ENCODE results near the gene ATP11A.
A peak's percentile ranks its signal among the peaks of the same experiment; 100 is the strongest.
"Not testable (repeated sequence)": the region's sequence is repeated elsewhere in the genome, so short reads cannot be mapped to it uniquely, and the experiment has no call there.

The ATP11A gene

GRCh38 chr13:112706171-112706570 is 16.3 kb downstream of the ATP11A start:
- no peak for ATAC-seq
- H3K36me3 Mint-ChIP-seq (ENCODE audit: low read depth) = peaks cover 2% of the 10 kb centered on the region
- peaks cover 16% of the 10 kb centered on the region for H3K4me1 Mint-ChIP-seq
- H3K9me3 Mint-ChIP-seq = no peaks in the 10 kb centered on the region
- H3K27ac Mint-ChIP-seq = no peak overlapping the region
- no peaks in the 10 kb centered on the region for H3K27me3 Mint-ChIP-seq
- H3K4me3 Mint-ChIP-seq = no peak overlapping the region
- no peak for DNase-seq

GRCh38 chr13:112708560-112709240 is 18.9 kb downstream of the ATP11A start:
- H3K27me3 Mint-ChIP-seq = no peaks in the 10 kb centered on the region
- H3K27ac Mint-ChIP-seq = no peak overlapping the region
- peaks cover 21% of the 10 kb centered on the region for H3K4me1 Mint-ChIP-seq
- no peak overlapping the region for H3K4me3 Mint-ChIP-seq
- no peaks in the 10 kb centered on the region for H3K9me3 Mint-ChIP-seq
- peaks cover 2% of the 10 kb centered on the region for H3K36me3 Mint-ChIP-seq (ENCODE audit: low read depth)
- no peak for DNase-seq
- no peak for ATAC-seq

- not testable (repeated sequence) for H3K36me3 Mint-ChIP-seq (ENCODE audit: low read depth)
Measured at GRCh38 chr13:112709316-112709715, 19.5 kb downstream of the ATP11A start.

GRCh38 chr13:112709825-112710783 is 20.3 kb downstream of the ATP11A start:
- H3K9me3 Mint-ChIP-seq = no peaks in the 10 kb centered on the region
- H3K4me3 Mint-ChIP-seq = no peak overlapping the region
- H3K27me3 Mint-ChIP-seq = no peaks in the 10 kb centered on the region
- H3K27ac Mint-ChIP-seq = no peak overlapping the region
- DNase-seq = no peak
- H3K4me1 Mint-ChIP-seq = peaks cover 11% of the 10 kb centered on the region
- peaks cover 2% of the 10 kb centered on the region for H3K36me3 Mint-ChIP-seq (ENCODE audit: low read depth)
- no peak for ATAC-seq

More at GRCh38 chr13:112709316-112709715, 19.5 kb downstream of the ATP11A start:
- not testable (repeated sequence) for H3K4me3 Mint-ChIP-seq, H3K27ac Mint-ChIP-seq, H3K27me3 Mint-ChIP-seq, ATAC-seq, DNase-seq, H3K9me3 Mint-ChIP-seq
- H3K4me1 Mint-ChIP-seq = peaks cover 15% of the 10 kb centered on the region

- H3K4me1 Mint-ChIP-seq = peaks cover 11% of the 10 kb centered on the region
- DNase-seq = no peak
- H3K4me3 Mint-ChIP-seq = no peak overlapping the region
- no peaks in the 10 kb centered on the region for H3K9me3 Mint-ChIP-seq
- peaks cover 2% of the 10 kb centered on the region for H3K36me3 Mint-ChIP-seq (ENCODE audit: low read depth)
- H3K27me3 Mint-ChIP-seq = no peaks in the 10 kb centered on the region
- no peak for ATAC-seq
- H3K27ac Mint-ChIP-seq = no peak overlapping the region
Measured at GRCh38 chr13:112710855-112711527, 21.2 kb downstream of the ATP11A start.

- ATAC-seq (peak; percentile 64), DNase-seq (no peak)
- Mint-ChIP-seq H3K4me1 (peaks cover 11% of the 10 kb centered on the region), H3K36me3 (ENCODE audit: low read depth) (peaks cover 2% of the 10 kb centered on the region), H3K9me3 (no peaks in the 10 kb centered on the region), H3K27ac (no peak overlapping the region), H3K4me3 (no peak overlapping the region), H3K27me3 (no peaks in the 10 kb centered on the region)
Measured at GRCh38 chr13:112711528-112712265, 21.9 kb downstream of the ATP11A start.

- H3K9me3 Mint-ChIP-seq = no peaks in the 10 kb centered on the region
- peaks cover 11% of the 10 kb centered on the region for H3K4me1 Mint-ChIP-seq
- no peaks in the 10 kb centered on the region for H3K27me3 Mint-ChIP-seq
- DNase-seq (no peak), ATAC-seq (no peak)
- no peak overlapping the region for H3K4me3 Mint-ChIP-seq
- no peak overlapping the region for H3K27ac Mint-ChIP-seq
- H3K36me3 Mint-ChIP-seq (ENCODE audit: low read depth) = no peaks in the 10 kb centered on the region
Measured at GRCh38 chr13:112712451-112713207, 22.8 kb downstream of the ATP11A start.

- Mint-ChIP-seq H3K9me3 (no peaks in the 10 kb centered on the region), H3K27me3 (no peaks in the 10 kb centered on the region), H3K4me3 (no peak overlapping the region), H3K27ac (no peak overlapping the region), H3K4me1 (peaks cover 11% of the 10 kb centered on the region), H3K36me3 (ENCODE audit: low read depth) (no peaks in the 10 kb centered on the region)
- DNase-seq (no peak), ATAC-seq (no peak)
Measured at GRCh38 chr13:112713517-112714253, 23.8 kb downstream of the ATP11A start.

- peaks cover 11% of the 10 kb centered on the region for H3K4me1 Mint-ChIP-seq
- H3K4me3 Mint-ChIP-seq = no peak overlapping the region
- H3K27ac Mint-ChIP-seq = no peak overlapping the region
Measured at GRCh38 chr13:112714376-112715174, 24.7 kb downstream of the ATP11A start.

GRCh38 chr13:112715210-112715609 is 25.4 kb downstream of the ATP11A start:
- Mint-ChIP-seq H3K36me3 (ENCODE audit: low read depth) (no peaks in the 10 kb centered on the region), H3K4me3 (no peak overlapping the region), H3K27ac (no peak overlapping the region), H3K27me3 (no peaks in the 10 kb centered on the region), H3K9me3 (no peaks in the 10 kb centered on the region), H3K4me1 (peaks cover 11% of the 10 kb centered on the region)
- no peak for DNase-seq
- ATAC-seq = no peak

More at GRCh38 chr13:112714376-112715174, 24.7 kb downstream of the ATP11A start:
- ATAC-seq (no peak), DNase-seq (no peak)
- Mint-ChIP-seq H3K27me3 (no peaks in the 10 kb centered on the region), H3K9me3 (no peaks in the 10 kb centered on the region), H3K36me3 (ENCODE audit: low read depth) (no peaks in the 10 kb centered on the region)

GRCh38 chr13:112715715-112716460 is 26.1 kb downstream of the ATP11A start:
- Mint-ChIP-seq H3K27ac (no peak overlapping the region), H3K9me3 (no peaks in the 10 kb centered on the region), H3K27me3 (no peaks in the 10 kb centered on the region), H3K4me1 (peaks cover 11% of the 10 kb centered on the region), H3K4me3 (no peak overlapping the region), H3K36me3 (ENCODE audit: low read depth) (no peaks in the 10 kb centered on the region)
- ATAC-seq (no peak), DNase-seq (no peak)

- Mint-ChIP-seq H3K36me3 (ENCODE audit: low read depth) (no peaks in the 10 kb centered on the region), H3K4me1 (peaks cover 7% of the 10 kb centered on the region), H3K4me3 (no peak overlapping the region), H3K27ac (no peak overlapping the region), H3K27me3 (no peaks in the 10 kb centered on the region), H3K9me3 (no peaks in the 10 kb centered on the region)
- DNase-seq (no peak), ATAC-seq (no peak)
Measured at GRCh38 chr13:112716461-112716820, 26.6 kb downstream of the ATP11A start.
